OCI-LY1 (cell line): ENCODE data around the gene MYL3.

Source experiments
- H2AFZ ChIP-seq: fragments of 200-600 bp; sonication (generic), shearing (Covaris generic); 2 replicates; pipeline ENCODE4 v1.6.0; 2014; ENCODE audit warnings: antibody characterized with exemption, mild to moderate bottlenecking, low read length
- H3F3A ChIP-seq: fragments of 200-600 bp; sonication (generic), shearing (Covaris generic); 2 replicates; pipeline ENCODE4 v1.6.0; 2014; ENCODE audit warnings: mild to moderate bottlenecking, antibody characterized with exemption, low read length, moderate library complexity; ENCODE audit not compliant: insufficient read depth
- H3K27ac ChIP-seq: fragments of 200-600 bp; sonication (generic); 2 replicates; pipeline ENCODE4 v1.5.1; 2014; ENCODE audit warnings: low read length, mixed run types, mild to moderate bottlenecking, low read depth; ENCODE audit not compliant: poor library complexity, severe bottlenecking
- H3K27me3 ChIP-seq: fragments of 200-600 bp; sonication (generic); 2 replicates; pipeline ENCODE4 v1.6.0; 2014; ENCODE audit warnings: antibody characterized with exemption, mild to moderate bottlenecking, low read length, moderate library complexity; ENCODE audit not compliant: insufficient read depth
- H3K36me3 ChIP-seq: fragments of 200-600 bp; sonication (generic); 2 replicates; pipeline ENCODE4 v1.6.1; 2014; ENCODE audit warnings: mild to moderate bottlenecking, antibody characterized with exemption, low read length, moderate library complexity, mixed read lengths; ENCODE audit not compliant: insufficient read depth
- H3K4me1 ChIP-seq: fragments of 200-600 bp; sonication (generic); 2 replicates; pipeline ENCODE4 v1.5.1; 2014; ENCODE audit warnings: mild to moderate bottlenecking, low read length, moderate library complexity; ENCODE audit not compliant: insufficient read depth, severe bottlenecking
- H3K4me2 ChIP-seq: fragments of 200-600 bp; sonication (generic), shearing (Covaris generic); 2 replicates; pipeline ENCODE4 v1.6.1; 2014; ENCODE audit warnings: low read length
- H3K4me3 ChIP-seq: fragments of 200-600 bp; sonication (generic); 2 replicates; pipeline ENCODE4 v1.5.1; 2014; ENCODE audit warnings: low read length, low read depth, mild to moderate bottlenecking, mixed read lengths; ENCODE audit not compliant: poor library complexity, severe bottlenecking
- H3K79me2 ChIP-seq: fragments of 200-600 bp; shearing (Covaris generic); 2 replicates; pipeline ENCODE4 v1.6.1; 2016; ENCODE audit warnings: mixed run types, low read length, mixed read lengths; ENCODE audit not compliant: insufficient read depth
- H3K9ac ChIP-seq: fragments of 200-600 bp; sonication (generic), shearing (Covaris generic); 2 replicates; pipeline ENCODE4 v1.6.1; 2014; ENCODE audit warnings: mild to moderate bottlenecking, low read length, mixed read lengths
- H3K9me2 ChIP-seq: fragments of 200-600 bp; sonication (generic), shearing (Covaris generic); 2 replicates; pipeline ENCODE4 v1.6.1; 2014; ENCODE audit warnings: low read depth, mild to moderate bottlenecking, low read length, mixed read lengths
- H3K9me3 ChIP-seq: fragments of 200-600 bp; shearing (Covaris generic); 2 replicates; pipeline ENCODE4 v1.6.1; 2014; ENCODE audit warnings: low read length, mixed read lengths
- H4K20me1 ChIP-seq: fragments of 200-600 bp; sonication (generic), shearing (Covaris generic); 2 replicates; pipeline ENCODE4 v1.6.0; 2016; ENCODE audit warnings: mild to moderate bottlenecking, low read length; ENCODE audit not compliant: insufficient read depth
- EZH2 ChIP-seq: fragments of 200-600 bp; sonication (generic), shearing (Covaris generic); IDR thresholded peaks from 2 replicates; pipeline ENCODE4 v1.8.0; 2017; ENCODE audit warnings: borderline replicate concordance, mixed run types, mild to moderate bottlenecking, antibody characterized with exemption, low read length, moderate library complexity, mixed read lengths
- TF ChIP-seq, protein P1 (sequence below): fragments of 200-600 bp; sonication (generic), shearing (Covaris generic); IDR thresholded peaks from 2 replicates; pipeline ENCODE4 v1.5.1; 2017; ENCODE audit warnings: mild to moderate bottlenecking, antibody characterized with exemption, low read length, moderate library complexity, mixed read lengths

MYL3 gene

DNA sequence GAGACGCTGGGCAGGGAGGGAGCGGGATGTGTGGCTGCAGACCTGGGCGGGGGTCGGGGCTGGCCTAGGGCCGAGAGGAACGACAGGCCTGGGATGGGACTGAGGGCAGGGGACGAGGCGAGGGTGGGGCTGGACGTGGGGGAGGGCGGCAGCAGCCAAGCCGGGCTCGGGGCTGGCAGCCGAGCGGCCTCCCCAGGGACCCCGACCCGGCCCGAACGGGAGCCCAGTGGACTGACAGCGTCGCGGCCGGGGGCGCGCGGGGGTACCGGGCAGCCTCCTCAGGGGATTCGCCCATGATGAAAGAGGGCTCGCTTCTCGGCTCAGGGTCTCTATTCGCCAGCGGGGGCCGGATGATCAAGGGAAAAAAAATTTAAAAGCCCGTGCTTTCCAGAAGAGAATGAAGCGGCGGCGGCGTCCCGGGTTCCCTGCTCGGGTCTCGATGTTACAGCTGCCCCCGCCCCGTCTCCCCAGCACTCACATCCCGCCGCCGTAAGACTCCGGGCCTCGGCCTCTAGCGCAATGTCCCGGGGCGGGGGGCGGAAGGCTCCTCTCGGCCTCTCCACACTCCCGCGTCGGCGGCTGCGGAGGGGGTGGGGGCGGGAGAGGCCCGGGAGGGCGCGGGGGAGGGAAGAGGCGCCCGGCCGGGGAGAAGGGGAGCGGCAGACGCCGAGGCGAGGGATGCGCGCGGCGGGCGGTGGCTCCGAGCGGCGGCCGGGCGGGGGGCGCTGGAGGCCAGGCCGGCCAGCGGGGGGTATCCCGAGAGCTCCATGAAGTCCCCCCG lies 18.5 kb upstream of the MYL3 start:
- no peaks in the 10 kb centered on the region for H3K36me3 ChIP-seq
- H4K20me1 ChIP-seq: no peaks in the 10 kb centered on the region
- no peak overlapping the region for H3K27ac ChIP-seq
- H2AFZ ChIP-seq: no peak overlapping the region
- H3K4me3 ChIP-seq: no peak overlapping the region
- TF ChIP-seq, protein P1, sequence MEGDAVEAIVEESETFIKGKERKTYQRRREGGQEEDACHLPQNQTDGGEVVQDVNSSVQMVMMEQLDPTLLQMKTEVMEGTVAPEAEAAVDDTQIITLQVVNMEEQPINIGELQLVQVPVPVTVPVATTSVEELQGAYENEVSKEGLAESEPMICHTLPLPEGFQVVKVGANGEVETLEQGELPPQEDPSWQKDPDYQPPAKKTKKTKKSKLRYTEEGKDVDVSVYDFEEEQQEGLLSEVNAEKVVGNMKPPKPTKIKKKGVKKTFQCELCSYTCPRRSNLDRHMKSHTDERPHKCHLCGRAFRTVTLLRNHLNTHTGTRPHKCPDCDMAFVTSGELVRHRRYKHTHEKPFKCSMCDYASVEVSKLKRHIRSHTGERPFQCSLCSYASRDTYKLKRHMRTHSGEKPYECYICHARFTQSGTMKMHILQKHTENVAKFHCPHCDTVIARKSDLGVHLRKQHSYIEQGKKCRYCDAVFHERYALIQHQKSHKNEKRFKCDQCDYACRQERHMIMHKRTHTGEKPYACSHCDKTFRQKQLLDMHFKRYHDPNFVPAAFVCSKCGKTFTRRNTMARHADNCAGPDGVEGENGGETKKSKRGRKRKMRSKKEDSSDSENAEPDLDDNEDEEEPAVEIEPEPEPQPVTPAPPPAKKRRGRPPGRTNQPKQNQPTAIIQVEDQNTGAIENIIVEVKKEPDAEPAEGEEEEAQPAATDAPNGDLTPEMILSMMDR: no peak
- no peak for TF ChIP-seq EZH2
- peak overlapping the region; percentile 20; the same call in 1 of the 2 replicates for H3K4me2 ChIP-seq
- no peaks in the 10 kb centered on the region for H3F3A ChIP-seq
- H3K9me3 ChIP-seq: no peaks in the 10 kb centered on the region
- no peaks in the 10 kb centered on the region for H3K9me2 ChIP-seq
- H3K79me2 ChIP-seq: no peaks in the 10 kb centered on the region
- H3K4me1 ChIP-seq: peaks cover 6% of the 10 kb centered on the region
- H3K27me3 ChIP-seq: peaks cover 10% of the 10 kb centered on the region; the same call in 1 of the 2 replicates
- no peak overlapping the region for H3K9ac ChIP-seq

DNA sequence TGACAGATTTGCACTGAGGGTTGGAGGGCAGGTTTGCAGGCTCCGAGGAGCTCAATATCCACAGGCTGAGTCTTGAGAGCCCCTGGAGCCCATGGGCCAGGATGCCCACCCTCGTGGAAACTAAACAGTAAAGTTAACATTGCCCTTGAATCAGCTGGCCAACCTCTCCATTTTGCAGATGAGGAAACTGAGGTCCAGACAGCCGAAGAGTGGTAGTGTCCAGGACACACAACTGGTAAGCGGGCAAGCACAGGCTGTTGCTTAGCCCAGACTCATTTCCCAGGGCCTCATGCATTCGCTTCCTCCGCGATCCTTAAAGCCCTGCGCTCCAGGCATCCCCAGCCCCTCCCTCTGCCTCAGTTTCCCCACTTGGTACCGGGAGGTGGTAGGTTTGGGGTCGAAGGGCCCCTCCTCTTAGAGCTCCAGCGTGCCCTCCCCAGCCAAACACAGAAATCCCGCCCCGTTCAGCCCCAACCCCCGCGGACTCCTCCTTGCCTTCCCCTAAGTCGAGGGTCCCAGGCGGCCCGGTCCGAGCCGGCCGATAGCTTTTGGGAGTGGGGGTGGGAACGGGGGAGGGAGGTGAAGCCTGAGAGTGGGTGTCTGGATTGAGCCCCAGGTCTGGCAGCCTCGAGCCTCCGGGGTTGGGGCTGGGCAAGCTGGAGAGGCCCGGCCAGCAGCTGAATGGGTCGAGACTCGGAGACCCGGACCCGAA lies 17.8 kb upstream of the MYL3 start:
- H3F3A ChIP-seq: no peaks in the 10 kb centered on the region
- H4K20me1 ChIP-seq: no peaks in the 10 kb centered on the region
- peaks cover 6% of the 10 kb centered on the region for H3K4me1 ChIP-seq
- no peaks in the 10 kb centered on the region for H3K79me2 ChIP-seq
- H3K9me2 ChIP-seq: no peaks in the 10 kb centered on the region
- no peak overlapping the region for H2AFZ ChIP-seq
- no peak overlapping the region for H3K9ac ChIP-seq
- H3K36me3 ChIP-seq: no peaks in the 10 kb centered on the region
- H3K4me3 ChIP-seq: no peak overlapping the region
- H3K27me3 ChIP-seq: peaks cover 10% of the 10 kb centered on the region; the same call in 1 of the 2 replicates
- TF ChIP-seq EZH2: no peak
- TF ChIP-seq, protein P1: no peak
- H3K9me3 ChIP-seq: no peaks in the 10 kb centered on the region
- H3K27ac ChIP-seq: no peak overlapping the region
- H3K4me2 ChIP-seq: no peak overlapping the region

GRCh38 chr3:46878781-46879436 lies 15.7 kb upstream of the MYL3 start:
- H3K9ac ChIP-seq: no peak overlapping the region
- H3K9me3 ChIP-seq: no peaks in the 10 kb centered on the region
- H2AFZ ChIP-seq: no peak overlapping the region
- H3K27ac ChIP-seq: no peak overlapping the region
- no peaks in the 10 kb centered on the region for H3K79me2 ChIP-seq
- H3F3A ChIP-seq: no peaks in the 10 kb centered on the region
- peaks cover 4% of the 10 kb centered on the region; the same call in 1 of the 2 replicates for H3K27me3 ChIP-seq
- H4K20me1 ChIP-seq: no peaks in the 10 kb centered on the region
- H3K4me1 ChIP-seq: peaks cover 6% of the 10 kb centered on the region
- no peak overlapping the region for H3K4me2 ChIP-seq
- H3K36me3 ChIP-seq: no peaks in the 10 kb centered on the region
- TF ChIP-seq EZH2: no peak
- TF ChIP-seq, protein P1: no peak
- no peak overlapping the region for H3K4me3 ChIP-seq
- no peaks in the 10 kb centered on the region for H3K9me2 ChIP-seq
